Measurements from ENCODE around the gene MAPK11. TPM values are rescaled to one million over a fixed set of nuclear protein-coding genes. Genes with fewer than 3 reads are reported as not detected.

Gene MAPK11
- total RNA-seq, 1 donor from 2014 or later, result 11.9 TPM

GRCh38 chr22:50267591-50268390 lies 2.4 kb downstream of the MAPK11 start:
- DNase-seq (ENCODE audit: low read depth), result no peak
- Histone ChIP-seq H3K36me3 (ENCODE audit: control insufficient read depth, insufficient read depth, low read length) (no peaks in the 10 kb centered on the region), H3K4me3 (ENCODE audit: low read depth, low read length) (no peak overlapping the region), H3K27me3 (ENCODE audit: control insufficient read depth, insufficient read depth, low read length) (peaks cover 5% of the 10 kb centered on the region)
- TF ChIP-seq CTCF (IDR thresholded peaks at IDR 0.05; ENCODE audit: insufficient read depth, low read length, poor library complexity, severe bottlenecking), result peak; percentile 19

GRCh38 chr22:50266994-50267393 lies 3.2 kb downstream of the MAPK11 start:
- no peak for DNase-seq (ENCODE audit: low read depth)
- Histone ChIP-seq H3K4me3 (ENCODE audit: low read depth, low read length) (no peak overlapping the region), H3K27me3 (ENCODE audit: control insufficient read depth, insufficient read depth, low read length) (peaks cover 5% of the 10 kb centered on the region), H3K36me3 (ENCODE audit: control insufficient read depth, insufficient read depth, low read length) (no peaks in the 10 kb centered on the region)
- TF ChIP-seq CTCF (IDR thresholded peaks at IDR 0.05; ENCODE audit: insufficient read depth, low read length, poor library complexity, severe bottlenecking), result no peak

- no peak overlapping the region for H3K4me3 ChIP-seq (ENCODE audit: low read depth, low read length)
- no peak for TF ChIP-seq CTCF (IDR thresholded peaks at IDR 0.05; ENCODE audit: insufficient read depth, low read length, poor library complexity, severe bottlenecking)
- DNase-seq (ENCODE audit: low read depth), result no peak
- H3K36me3 ChIP-seq (ENCODE audit: control insufficient read depth, insufficient read depth, low read length), result no peaks in the 10 kb centered on the region
- H3K27me3 ChIP-seq (ENCODE audit: control insufficient read depth, insufficient read depth, low read length), result peaks cover 5% of the 10 kb centered on the region
These were observed 5.1 kb downstream of the MAPK11 start for GRCh38 chr22:50264946-50265669.

GRCh38 chr22:50264104-50264745 lies 6.0 kb downstream of the MAPK11 start:
- Histone ChIP-seq H3K4me3 (ENCODE audit: low read depth, low read length) (no peak overlapping the region), H3K27me3 (ENCODE audit: control insufficient read depth, insufficient read depth, low read length) (peaks cover 5% of the 10 kb centered on the region), H3K36me3 (ENCODE audit: control insufficient read depth, insufficient read depth, low read length) (no peaks in the 10 kb centered on the region)
- no peak for TF ChIP-seq CTCF (IDR thresholded peaks at IDR 0.05; ENCODE audit: insufficient read depth, low read length, poor library complexity, severe bottlenecking)
- no peak for DNase-seq (ENCODE audit: low read depth)

- Histone ChIP-seq H3K4me3 (ENCODE audit: low read depth, low read length) (no peak overlapping the region), H3K27me3 (ENCODE audit: control insufficient read depth, insufficient read depth, low read length) (peaks cover 5% of the 10 kb centered on the region)
- DNase-seq (ENCODE audit: low read depth), result no peak
These were observed 7.1 kb downstream of the MAPK11 start for GRCh38 chr22:50262973-50263617.

More at GRCh38 chr22:50262973-50263617, 7.1 kb downstream of the MAPK11 start:
- no peaks in the 10 kb centered on the region for H3K36me3 ChIP-seq (ENCODE audit: control insufficient read depth, insufficient read depth, low read length)
- TF ChIP-seq CTCF (IDR thresholded peaks at IDR 0.05; ENCODE audit: insufficient read depth, low read length, poor library complexity, severe bottlenecking), result no peak
